HEK293 (cell line): ENCODE results near the gene MYMK.

Experiments
- CTCF ChIA-PET: fragments of 350-600 bp; formaldehyde crosslinking; extraction: SDS; loops from one replicate; lab custom pipeline; 2021; ENCODE audit warnings: antibody characterized with exemption; lab: Yijun Ruan, JAX
- POLR2A ChIA-PET: fragments of 300-600 bp; formaldehyde crosslinking; extraction: SDS; loops from one replicate; lab custom pipeline; 2020; ENCODE audit warnings: antibody characterized with exemption, inconsistent platforms; lab: Yijun Ruan, JAX
- H3K27ac ChIP-seq: fragments of 200-500 bp; sonication (Bioruptor generic); 2 replicates; pipeline ENCODE4 v1.5.1; 2014; ENCODE audit warnings: low read depth, low read length, control low read depth, inconsistent platforms; ENCODE audit errors: extremely low read depth
- H3K36me3 ChIP-seq, 2 experiments: fragments of 200-500 bp in 1 of 2; sonication (Bioruptor generic) in 1 of 2; 1 replicate in 1 of 2; 2 replicates in 1 of 2; pipeline ENCODE4 v1.5.1; 2014 to 2017; ENCODE audit warnings: inconsistent platforms in 2 of 2, low read length in 2 of 2; ENCODE audit not compliant: control insufficient read depth in 2 of 2, insufficient read depth in 1 of 2
- H3K4me1 ChIP-seq: fragments of 200-500 bp; sonication (Bioruptor generic); 2 replicates; pipeline ENCODE4 v1.5.1; 2014; ENCODE audit warnings: mild to moderate bottlenecking, low read length, inconsistent platforms; ENCODE audit not compliant: control insufficient read depth, insufficient read depth
- H3K4me3 ChIP-seq: 2 replicates; pipeline ENCODE4 v1.5.1; 2011; ENCODE audit warnings: low read depth, mild to moderate bottlenecking, control low read depth, low read length, moderate library complexity
- H3K9me3 ChIP-seq: fragments of 200-500 bp; sonication (Bioruptor generic); 2 replicates; pipeline ENCODE4 v1.5.1; 2014; ENCODE audit warnings: low read depth, low read length, inconsistent platforms; ENCODE audit not compliant: control insufficient read depth, insufficient read depth
- EGR2 ChIP-seq: fragments of 450-650 bp; formaldehyde crosslinking; IDR thresholded peaks from 2 replicates; pipeline ENCODE4 v1.5.1; 2016; ENCODE audit warnings: low read depth, missing biosample characterization, missing genetic modification characterization
- GFI1B ChIP-seq: fragments of 450-650 bp; formaldehyde crosslinking; IDR thresholded peaks from 2 replicates; pipeline ENCODE4 v1.5.1; 2016; ENCODE audit warnings: missing biosample characterization, missing genetic modification characterization
- GLIS2 ChIP-seq: fragments of 450-650 bp; formaldehyde crosslinking; IDR thresholded peaks from 2 replicates; pipeline ENCODE4 v1.5.1; 2016; ENCODE audit warnings: missing biosample characterization, missing genetic modification characterization
- HOXD13 ChIP-seq: sonication (generic); formaldehyde crosslinking; IDR thresholded peaks from 2 replicates; pipeline ENCODE4 v1.8.0; 2022; ENCODE audit warnings: missing genetic modification reagents, borderline replicate concordance
- KLF9 ChIP-seq: fragments of 450-650 bp; formaldehyde crosslinking; IDR thresholded peaks from 2 replicates; pipeline ENCODE4 v1.5.1; 2016; ENCODE audit warnings: missing biosample characterization, missing genetic modification characterization, low read depth
- REPIN1 ChIP-seq: fragments of 450-650 bp; formaldehyde crosslinking; IDR thresholded peaks from 2 replicates; pipeline ENCODE4 v1.5.1; 2017; ENCODE audit warnings: missing biosample characterization, missing genetic modification characterization, low read depth
- ZFHX2 ChIP-seq: fragments of 450-650 bp; formaldehyde crosslinking; conservative IDR thresholded peaks from 2 replicates; pipeline ENCODE4 v1.5.1; 2016; ENCODE audit warnings: missing biosample characterization, missing genetic modification characterization
- ZNF140 ChIP-seq: fragments of 450-650 bp; formaldehyde crosslinking; IDR thresholded peaks from 2 replicates; pipeline ENCODE4 v1.5.1; 2016; ENCODE audit warnings: missing biosample characterization, missing genetic modification characterization
- ZNF302 ChIP-seq: fragments of 450-650 bp; formaldehyde crosslinking; IDR thresholded peaks from 2 replicates; pipeline ENCODE4 v1.5.1; 2016; ENCODE audit warnings: missing biosample characterization, missing genetic modification characterization, low read depth
- ZNF521 ChIP-seq: fragments of 450-650 bp; formaldehyde crosslinking; IDR thresholded peaks from 2 replicates; pipeline ENCODE4 v1.5.1; 2017; ENCODE audit warnings: missing biosample characterization, mild to moderate bottlenecking, missing genetic modification characterization
- ZNF555 ChIP-seq: fragments of 450-650 bp; formaldehyde crosslinking; conservative IDR thresholded peaks from 2 replicates; pipeline ENCODE4 v1.5.1; 2017; ENCODE audit warnings: missing biosample characterization, mild to moderate bottlenecking, missing genetic modification characterization, inconsistent platforms
- TF ChIP-seq, protein P1 (sequence below): fragments of 450-650 bp; formaldehyde crosslinking; IDR thresholded peaks from 2 replicates; pipeline ENCODE4 v1.5.1; 2017; ENCODE audit warnings: missing biosample characterization, mild to moderate bottlenecking, missing genetic modification characterization, moderate library complexity
- TF ChIP-seq, protein P2 (sequence below): fragments of 450-650 bp; formaldehyde crosslinking; IDR thresholded peaks from 2 replicates; pipeline ENCODE4; 2016; ENCODE audit warnings: missing biosample characterization, missing genetic modification characterization
- TF ChIP-seq, protein P3 (sequence below): fragments of 450-650 bp; formaldehyde crosslinking; IDR thresholded peaks from 2 replicates; pipeline ENCODE4 v1.5.1; 2016; ENCODE audit warnings: missing biosample characterization, missing genetic modification characterization
- TF ChIP-seq, protein P4 (sequence below): fragments of 450-650 bp; formaldehyde crosslinking; IDR thresholded peaks from 2 replicates; pipeline ENCODE4 v1.5.1; 2017; ENCODE audit warnings: missing biosample characterization, missing genetic modification characterization

Gene MYMK

DNA sequence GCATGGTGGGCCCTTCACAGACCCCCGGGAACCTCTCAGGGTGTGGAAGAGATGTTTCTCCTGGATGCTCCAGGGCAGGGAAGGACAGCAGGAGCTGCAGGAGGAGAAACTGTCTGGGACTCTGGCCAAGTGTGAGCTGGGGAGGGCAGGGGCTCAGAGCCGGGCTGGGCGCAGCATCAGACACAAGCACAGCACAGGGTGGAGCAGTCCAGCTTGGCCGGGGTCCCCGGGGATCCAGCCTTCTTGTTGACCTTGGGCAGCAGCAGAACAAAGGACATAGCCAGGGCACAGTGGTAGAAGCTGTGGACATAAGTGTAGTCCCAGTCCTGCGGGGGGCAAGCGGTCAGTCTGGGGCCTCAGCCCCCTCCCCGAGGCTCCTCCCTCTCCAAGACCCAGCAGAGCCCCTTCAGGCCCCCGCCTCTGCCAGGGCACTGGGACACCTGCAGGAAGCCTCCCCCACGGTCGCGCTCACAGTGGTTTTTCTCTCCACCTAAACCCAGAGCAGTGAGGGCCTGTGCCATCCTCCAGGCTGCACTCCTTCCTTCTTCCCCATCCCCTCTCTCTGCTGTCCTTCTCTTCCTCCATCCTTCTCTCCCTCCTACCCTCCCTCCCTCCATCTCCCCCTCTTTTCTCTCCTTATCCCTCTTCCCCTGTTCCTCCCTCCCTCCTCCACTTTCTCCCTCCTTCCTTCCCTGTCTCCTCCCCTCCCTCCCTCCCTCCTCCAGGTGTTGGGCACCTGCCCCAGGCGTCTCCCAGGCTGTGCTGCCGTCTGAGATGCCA, 10.1 kb downstream of the MYMK start (continued):
- TF ChIP-seq, protein P1, sequence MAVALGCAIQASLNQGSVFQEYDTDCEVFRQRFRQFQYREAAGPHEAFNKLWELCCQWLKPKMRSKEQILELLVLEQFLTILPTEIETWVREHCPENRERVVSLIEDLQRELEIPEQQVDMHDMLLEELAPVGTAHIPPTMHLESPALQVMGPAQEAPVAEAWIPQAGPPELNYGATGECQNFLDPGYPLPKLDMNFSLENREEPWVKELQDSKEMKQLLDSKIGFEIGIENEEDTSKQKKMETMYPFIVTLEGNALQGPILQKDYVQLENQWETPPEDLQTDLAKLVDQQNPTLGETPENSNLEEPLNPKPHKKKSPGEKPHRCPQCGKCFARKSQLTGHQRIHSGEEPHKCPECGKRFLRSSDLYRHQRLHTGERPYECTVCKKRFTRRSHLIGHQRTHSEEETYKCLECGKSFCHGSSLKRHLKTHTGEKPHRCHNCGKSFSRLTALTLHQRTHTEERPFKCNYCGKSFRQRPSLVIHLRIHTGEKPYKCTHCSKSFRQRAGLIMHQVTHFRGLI = no peak
- TF ChIP-seq ZNF555 (tag by site-specific recombination) (no peak), GFI1B (tag by site-specific recombination) (no peak)

DNA sequence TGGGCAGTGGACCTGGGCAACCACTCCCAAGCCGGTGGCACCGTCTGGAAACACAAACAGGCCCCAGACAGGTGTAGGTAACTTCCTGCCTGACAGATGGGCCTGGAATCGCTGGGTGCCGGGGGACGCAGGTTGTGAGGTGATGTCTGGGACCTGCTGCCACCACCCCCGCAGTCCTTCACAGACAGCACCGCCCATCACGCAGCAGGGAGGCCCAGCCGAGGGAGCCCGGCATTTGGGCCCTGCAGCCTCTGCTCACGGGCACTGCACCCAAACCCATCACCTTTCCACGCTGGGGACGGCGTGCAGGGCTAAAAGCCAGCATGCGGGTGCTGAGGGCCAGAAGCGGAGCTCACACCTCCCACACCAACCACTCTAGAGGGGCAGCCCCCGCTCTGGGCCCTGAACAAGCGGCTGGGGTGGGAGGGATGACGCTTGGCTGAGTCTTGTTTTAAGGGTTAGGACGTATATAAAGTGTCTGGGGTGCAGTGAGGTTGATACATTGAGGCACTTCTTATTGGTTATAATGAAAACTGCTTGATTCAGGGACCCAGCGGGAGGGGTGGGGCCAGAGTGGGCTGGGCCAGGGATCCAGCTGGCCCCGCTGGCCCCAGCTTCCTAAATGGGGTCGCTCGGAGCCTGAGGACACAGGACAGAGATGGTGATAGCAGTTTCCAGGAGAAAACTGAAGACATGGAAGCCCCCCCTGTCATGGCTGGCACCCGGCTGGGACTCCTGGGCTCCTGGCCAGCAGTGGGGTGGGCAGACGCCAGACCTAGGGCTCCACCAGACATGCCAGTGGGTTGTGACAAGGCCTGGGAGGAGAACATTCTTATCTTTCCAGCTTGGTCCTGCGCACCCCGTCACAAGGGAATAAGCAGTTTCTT, 11.3 kb downstream of the MYMK start:
- ChIA-PET CTCF (interaction anchor here (0.7 kb wide), 2 partner anchors 78 to 174 kb away, joined by 3 to 4 read pairs; no protein-coding TSS in a partner anchor), POLR2A (no interaction called here)
- no peaks in the 10 kb centered on the region for H3K36me3 ChIP-seq
- H3K9me3 ChIP-seq = no peaks in the 10 kb centered on the region
- no peak overlapping the region for H3K4me3 ChIP-seq
- peaks cover 8% of the 10 kb centered on the region for H3K4me1 ChIP-seq
- H3K27ac ChIP-seq = no peak overlapping the region
- TF ChIP-seq, protein P2, sequence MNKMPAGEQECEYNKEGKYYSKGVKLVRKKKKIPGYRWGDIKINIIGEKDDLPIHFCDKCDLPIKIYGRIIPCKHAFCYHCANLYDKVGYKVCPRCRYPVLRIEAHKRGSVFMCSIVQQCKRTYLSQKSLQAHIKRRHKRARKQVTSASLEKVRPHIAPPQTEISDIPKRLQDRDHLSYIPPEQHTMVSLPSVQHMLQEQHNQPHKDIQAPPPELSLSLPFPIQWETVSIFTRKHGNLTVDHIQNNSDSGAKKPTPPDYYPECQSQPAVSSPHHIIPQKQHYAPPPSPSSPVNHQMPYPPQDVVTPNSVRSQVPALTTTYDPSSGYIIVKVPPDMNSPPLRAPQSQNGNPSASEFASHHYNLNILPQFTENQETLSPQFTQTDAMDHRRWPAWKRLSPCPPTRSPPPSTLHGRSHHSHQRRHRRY (tag by site-specific recombination) = no peak
- TF ChIP-seq GLIS2 (no peak), EGR2 (tag by site-specific recombination) (peak; percentile 54; the same call in 1 of the 2 replicates), ZFHX2 (peak; percentile 29; the same call in 1 of the 2 replicates)

DNA sequence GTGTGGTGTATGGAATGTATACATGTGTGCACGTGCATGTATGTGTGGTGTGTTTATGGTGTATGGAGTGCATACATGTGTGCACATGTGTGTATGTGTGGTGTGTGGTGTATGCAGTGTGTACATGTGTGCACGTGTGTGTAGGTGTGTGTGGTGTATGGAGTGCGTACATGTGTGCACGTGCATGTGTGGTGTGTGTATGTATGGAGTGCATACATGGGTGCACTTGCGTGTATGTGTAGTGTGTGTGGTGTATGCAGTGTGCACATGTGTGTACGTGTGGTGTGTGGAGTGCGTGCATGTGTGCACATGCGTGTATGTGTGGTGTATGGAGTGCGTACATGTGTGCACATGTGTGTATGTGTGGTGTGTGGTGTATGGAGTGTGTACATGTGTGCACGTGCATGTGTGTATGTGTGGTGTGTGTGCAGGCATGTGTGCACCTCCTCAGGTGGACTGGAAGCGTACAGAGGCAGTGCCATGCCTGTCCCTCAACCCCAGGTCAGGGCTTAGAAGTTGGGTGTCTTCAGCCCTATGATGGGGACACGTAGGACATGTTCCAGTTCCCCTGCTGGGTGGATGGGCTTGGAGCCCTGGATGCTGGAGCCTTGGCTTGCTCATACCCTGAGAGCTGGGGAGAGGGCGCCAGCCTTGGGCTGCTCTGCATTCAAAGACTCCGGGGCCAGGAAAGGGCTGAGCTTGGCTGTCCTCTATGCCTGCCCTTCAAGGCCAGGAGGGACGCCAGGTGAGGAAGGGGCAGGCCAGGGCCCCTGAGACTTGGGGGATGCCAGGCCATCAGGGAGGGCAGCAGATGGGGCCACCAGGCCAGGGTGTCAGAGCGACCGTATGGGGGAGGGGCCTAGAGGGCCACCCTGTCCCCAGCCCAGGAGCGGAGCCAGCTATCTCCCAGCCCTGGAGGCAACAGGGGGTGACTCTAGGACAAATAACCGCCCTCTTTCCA, 12.2 kb downstream of the MYMK start:
- H3K4me3 ChIP-seq = no peak overlapping the region
- peaks cover 8% of the 10 kb centered on the region for H3K4me1 ChIP-seq
- POLR2A ChIA-PET = no interaction called here
- CTCF ChIA-PET = interaction anchor here (0.7 kb wide), 1 partner anchor 79 kb away, joined by 3 read pairs; no protein-coding TSS in a partner anchor
- no peaks in the 10 kb centered on the region for H3K9me3 ChIP-seq
- TF ChIP-seq, protein P3, sequence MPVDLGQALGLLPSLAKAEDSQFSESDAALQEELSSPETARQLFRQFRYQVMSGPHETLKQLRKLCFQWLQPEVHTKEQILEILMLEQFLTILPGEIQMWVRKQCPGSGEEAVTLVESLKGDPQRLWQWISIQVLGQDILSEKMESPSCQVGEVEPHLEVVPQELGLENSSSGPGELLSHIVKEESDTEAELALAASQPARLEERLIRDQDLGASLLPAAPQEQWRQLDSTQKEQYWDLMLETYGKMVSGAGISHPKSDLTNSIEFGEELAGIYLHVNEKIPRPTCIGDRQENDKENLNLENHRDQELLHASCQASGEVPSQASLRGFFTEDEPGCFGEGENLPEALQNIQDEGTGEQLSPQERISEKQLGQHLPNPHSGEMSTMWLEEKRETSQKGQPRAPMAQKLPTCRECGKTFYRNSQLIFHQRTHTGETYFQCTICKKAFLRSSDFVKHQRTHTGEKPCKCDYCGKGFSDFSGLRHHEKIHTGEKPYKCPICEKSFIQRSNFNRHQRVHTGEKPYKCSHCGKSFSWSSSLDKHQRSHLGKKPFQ (tag by site-specific recombination) = peak; percentile 84
- no peak for TF ChIP-seq ZNF521 (tag by site-specific recombination)
- no peaks in the 10 kb centered on the region for H3K36me3 ChIP-seq
- H3K27ac ChIP-seq = no peak overlapping the region

DNA sequence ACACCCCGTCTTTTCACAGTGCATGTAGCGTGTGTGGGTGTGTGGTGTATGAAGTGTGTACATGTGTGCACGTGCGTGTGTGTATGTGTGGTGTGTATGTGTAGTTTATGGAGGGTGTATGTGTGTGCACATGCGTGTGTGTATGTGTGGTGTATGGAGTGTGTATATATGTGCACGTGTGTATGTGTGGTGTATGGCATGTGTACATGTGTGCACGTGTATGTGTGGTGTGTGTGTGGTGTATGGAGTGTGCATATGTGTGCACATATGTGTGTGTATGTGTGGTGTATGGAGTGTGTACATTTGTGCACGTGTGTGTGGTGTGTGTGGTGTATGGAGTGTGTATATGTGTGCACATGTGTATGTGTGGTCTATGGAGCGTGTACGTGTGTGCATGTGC, 13.2 kb downstream of the MYMK start:
- H3K4me1 ChIP-seq = peaks cover 8% of the 10 kb centered on the region
- no peaks in the 10 kb centered on the region for H3K9me3 ChIP-seq
- no peak overlapping the region for H3K27ac ChIP-seq
- TF ChIP-seq, protein P3 (tag by site-specific recombination) = peak; percentile 81
- TF ChIP-seq ZNF302 (tag by site-specific recombination) = no peak
- TF ChIP-seq KLF9 (tag by site-specific recombination) = no peak
- no peak for TF ChIP-seq ZNF140 (tag by site-specific recombination)
- no peak for TF ChIP-seq HOXD13 (CRISPR knock-in tag)
- TF ChIP-seq REPIN1 (tag by site-specific recombination) = no peak
- TF ChIP-seq, protein P4, sequence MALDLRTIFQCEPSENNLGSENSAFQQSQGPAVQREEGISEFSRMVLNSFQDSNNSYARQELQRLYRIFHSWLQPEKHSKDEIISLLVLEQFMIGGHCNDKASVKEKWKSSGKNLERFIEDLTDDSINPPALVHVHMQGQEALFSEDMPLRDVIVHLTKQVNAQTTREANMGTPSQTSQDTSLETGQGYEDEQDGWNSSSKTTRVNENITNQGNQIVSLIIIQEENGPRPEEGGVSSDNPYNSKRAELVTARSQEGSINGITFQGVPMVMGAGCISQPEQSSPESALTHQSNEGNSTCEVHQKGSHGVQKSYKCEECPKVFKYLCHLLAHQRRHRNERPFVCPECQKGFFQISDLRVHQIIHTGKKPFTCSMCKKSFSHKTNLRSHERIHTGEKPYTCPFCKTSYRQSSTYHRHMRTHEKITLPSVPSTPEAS (tag by site-specific recombination) = peak; percentile 28; the same call in 1 of the 2 replicates
- TF ChIP-seq, all 188 proteins: peak for 2
- ChIA-PET POLR2A (no interaction called here), CTCF (no interaction called here)
- Histone ChIP-seq H3K36me3 (no peaks in the 10 kb centered on the region), H3K4me3 (no peak overlapping the region)
